Measurements from ENCODE around the gene PLAGL1.
"Not testable (repeated sequence)": the region's sequence is repeated elsewhere in the genome, so short reads cannot be mapped to it uniquely, and the experiment has no call there.

The PLAGL1 gene

DNA sequence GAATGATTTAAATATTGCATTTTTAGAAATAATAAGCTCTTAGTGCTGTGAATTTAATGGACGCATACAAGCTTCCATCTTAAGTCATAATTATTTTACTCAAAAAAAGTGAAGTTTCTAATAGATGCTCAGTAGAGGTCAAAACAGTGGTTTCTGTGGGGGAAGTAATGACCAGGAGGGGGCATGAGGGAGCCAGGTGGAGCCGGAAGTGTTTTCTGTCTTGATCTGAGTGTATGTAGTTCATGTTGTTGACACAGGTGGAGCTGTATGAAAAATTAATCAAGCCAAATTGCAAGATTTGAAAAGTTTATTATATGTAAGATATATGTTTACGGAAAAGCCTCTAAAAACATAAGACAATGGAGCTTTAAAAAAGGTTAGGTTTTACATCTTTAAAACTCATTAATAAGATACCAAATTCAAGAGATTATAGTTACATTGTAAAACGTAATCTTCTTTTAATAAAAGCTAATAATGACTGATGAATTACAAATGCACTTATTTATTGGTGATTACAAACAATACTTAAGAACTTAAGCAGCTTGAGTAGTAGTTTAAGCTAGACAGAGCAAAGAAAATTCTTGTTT is 68.0 kb downstream of the PLAGL1 start:
- DNase-seq: no peak

DNA sequence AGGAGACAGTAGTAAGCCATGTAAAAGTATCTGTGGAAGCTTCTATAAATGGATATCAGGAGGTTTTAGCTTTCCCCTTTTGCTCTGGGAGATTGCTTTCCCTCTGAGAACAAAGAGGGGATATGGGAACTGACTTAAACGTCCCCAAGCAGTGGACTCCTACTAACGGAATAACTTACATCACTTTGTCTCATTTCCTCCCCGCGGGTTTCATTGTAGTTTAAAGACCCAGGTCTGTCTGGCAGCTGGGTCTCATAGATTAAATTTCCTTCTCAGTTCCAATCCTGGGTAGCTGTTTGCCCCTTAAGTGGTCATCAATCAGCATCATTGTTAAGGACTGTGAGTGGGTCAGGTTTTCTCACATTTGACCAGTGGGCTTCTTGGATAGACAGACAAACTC is 68.7 kb downstream of the PLAGL1 start:
- no peak for DNase-seq

DNA sequence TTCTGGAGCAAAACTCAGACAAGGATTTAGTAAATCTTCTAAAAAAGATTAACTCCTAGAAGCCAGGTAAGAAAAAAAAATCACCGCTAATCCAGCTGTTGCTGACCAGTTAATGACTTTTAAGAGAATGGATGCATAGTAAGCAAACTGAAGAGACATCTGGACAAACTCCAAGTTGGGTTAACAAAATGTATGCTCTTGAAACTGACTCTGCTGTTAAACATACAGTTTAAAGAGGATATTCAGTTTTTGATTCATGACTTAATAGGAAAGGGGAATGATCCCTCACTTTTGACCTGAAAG is 70.4 kb downstream of the PLAGL1 start:
- DNase-seq: no peak

DNA sequence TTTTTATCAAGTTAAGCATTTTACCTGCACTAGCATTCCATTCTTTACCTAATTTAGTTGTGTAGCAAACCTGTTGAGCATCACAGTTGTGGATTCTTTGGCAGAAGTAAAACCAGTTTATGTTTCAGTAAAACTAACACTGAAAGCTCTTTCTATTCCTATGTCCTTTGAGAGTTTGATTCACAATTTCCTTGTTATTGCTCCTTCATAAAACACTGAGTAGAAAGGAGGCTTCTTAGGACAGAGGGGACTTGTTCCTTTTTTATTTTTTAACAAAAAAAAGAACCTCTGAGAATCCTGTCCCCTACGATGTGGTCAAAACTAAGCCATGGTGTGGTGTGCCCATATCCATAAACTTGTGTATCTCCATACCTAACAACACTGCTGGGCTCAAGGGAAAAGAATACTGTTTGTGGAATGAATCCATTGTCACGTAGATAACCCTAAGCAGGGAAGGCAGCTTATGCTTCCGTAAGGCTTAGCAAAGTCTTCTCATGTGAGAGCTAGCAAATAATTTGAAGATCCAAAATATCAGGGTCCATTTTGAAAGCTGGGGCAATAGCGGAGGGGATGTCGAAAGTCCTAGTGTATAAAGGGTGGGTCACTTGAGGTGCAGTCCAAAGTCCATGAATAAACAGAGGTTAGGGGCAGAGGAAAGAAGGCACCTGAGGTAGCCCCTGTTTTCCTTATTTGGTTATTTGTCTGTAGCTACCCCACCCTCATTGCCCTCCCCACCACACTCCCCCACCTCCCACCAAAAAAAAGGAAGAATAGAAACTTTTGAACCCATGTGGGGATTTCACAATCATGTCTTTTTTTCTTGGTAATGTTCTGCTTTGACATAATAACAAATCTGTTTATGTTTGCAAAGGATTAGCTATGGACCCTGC is 71.0 kb downstream of the PLAGL1 start:
- DNase-seq: no peak

DNA sequence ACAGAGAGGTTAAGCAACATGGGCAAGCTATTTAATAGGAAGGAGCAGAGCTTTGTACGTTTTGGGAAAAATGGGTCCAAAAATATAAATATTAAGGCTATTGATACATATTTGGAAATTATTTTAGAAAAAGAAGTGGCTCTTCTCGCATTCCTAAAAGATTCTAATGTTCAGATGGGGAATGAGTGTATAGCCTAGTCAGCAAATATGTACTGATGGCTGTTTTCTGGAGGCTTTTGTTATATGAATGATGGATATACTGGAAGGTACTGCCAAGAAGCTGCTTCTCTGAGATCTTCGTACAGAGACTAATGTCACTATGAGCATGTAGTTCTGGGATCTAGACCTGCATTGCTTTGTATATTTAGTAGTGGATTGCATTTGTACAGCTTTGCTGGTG is 71.7 kb downstream of the PLAGL1 start:
- no peak for DNase-seq

DNA sequence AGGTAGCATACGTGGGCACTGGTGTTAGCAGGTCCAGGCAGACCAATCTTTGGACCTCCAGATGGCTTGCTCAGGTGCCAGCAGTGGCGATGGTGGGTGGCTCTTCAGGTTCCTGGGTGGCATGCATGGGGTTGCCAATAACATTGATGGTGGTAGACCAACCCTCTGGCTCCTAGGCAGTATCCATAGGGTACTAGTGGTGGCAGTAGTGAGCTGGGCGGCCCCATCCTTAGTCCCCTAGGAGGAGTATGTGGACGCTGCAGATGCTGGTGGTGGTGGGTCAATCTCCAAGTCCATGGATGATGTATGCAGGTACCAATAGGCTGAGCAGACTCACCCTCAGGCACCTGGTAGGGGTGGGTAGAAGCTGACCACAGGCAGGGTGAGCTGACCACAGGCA is 73.2 kb downstream of the PLAGL1 start:
- DNase-seq: no peak

DNA sequence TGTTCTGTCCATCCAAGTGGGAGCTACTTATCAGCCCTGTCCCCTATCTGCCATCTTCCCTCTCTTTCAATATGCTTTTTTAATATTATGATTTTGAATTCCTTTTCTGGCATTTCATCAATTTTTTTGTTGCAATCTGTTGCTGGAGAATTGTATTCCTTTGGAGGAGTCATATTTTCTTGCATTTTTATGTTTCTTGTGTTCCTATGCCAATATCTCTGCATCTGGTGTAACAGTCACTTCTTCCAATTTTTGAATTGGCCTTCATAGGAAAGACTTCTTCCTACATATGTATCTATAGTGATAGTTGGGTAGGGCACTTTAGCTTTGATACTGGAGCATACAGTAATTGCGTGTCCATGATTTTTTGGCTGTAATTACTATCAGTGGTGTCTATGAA is 73.7 kb downstream of the PLAGL1 start:
- no peak for DNase-seq

DNA sequence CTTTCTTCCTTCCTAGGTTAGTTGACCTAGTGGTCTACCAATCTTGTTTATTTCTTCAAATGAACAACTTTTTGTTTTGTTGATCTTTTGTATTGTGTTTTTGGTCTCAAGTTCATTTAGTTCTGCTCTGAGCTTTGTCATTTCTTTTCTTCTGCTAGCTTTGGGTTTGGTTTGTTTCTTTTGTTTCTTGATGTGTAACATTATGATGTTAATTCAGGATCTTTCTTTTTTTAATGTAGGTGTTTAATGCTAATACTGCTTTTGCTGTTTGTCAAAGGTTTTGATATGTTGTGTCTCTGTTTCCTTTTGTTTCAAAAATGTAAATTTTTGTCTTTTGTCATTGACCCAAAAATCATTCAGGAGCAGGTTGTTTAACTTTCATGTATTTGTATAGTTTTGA is 78.1 kb downstream of the PLAGL1 start:
- no peak for DNase-seq

DNA sequence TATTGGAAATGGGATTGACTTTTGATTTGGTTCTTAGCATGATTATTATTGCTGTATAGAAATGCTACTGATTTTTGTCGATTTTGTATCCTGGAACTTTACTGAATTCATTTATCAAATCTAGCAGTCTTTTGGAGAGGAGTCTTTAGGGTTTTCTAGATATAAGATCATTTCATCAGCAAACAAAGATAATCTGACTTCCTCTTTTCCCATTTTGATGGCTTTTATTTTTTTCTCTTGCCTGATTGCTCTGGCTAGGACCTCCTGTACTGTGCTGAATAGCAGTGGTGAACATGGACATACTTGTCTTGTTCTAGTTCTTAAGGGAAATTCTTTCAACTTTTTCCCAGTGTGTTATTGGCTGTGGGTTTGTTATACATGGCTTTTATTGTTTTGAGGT is 79.2 kb downstream of the PLAGL1 start:
- DNase-seq: no peak

DNA sequence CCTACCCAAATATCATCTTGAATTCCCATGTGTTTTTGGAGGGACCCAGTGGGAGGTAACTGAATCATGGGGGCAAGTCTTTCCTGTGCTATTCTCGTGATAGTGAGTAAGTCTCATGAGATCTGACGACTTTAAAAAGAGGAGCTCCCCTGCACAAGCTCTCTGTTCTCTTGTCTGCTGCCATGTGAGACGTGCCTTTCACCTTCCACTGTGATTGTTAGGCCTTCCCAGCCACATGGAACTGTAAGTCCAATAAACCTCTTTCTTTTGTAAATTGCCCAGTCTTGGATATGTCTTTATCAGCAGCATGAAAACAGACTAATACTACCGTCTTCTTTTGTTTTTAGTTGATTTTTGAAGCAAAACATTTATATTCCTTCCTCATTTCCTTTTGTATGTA is 91.0 kb downstream of the PLAGL1 start:
- not testable (repeated sequence) for DNase-seq

DNA sequence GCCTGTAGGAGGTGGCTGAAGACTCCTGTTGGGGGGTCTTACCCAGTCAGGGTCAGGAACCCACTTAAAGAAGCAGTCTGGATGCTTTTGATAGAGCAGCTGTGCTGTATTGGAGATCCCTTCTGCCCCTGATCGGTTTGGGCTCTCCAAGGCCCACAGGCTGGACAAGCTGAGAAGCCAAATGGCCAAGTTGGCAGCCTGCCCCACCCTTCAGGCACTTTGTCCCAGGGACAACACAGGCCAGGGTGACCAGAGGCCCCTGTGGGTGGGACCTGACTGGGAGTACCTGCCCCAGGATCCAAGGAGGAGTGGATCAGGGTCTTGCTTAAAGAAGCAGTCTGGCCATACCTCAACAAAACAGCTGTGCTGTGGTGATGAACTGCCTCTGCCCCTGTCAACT is 95.4 kb downstream of the PLAGL1 start:
- no peak for DNase-seq

DNA sequence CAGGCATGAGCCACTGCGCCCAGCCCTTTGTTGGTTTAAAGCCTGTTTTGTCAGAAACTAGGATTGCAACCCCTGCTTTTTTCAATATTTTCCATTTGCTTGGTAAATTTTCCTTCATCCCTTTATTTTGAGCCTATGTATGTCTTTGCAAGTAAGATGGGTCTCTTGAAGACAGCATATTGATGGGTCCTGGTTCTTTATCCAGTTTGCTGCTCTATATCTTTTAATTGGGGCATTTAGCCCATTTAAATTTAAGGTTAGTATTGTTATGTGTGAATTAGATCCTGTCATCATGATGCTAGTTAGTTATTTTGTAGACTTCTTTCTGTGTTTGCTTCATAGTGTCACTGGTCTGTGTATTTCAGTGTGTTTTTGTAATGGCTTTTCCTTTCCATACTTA is 97.0 kb downstream of the PLAGL1 start:
- DNase-seq: no peak

DNA sequence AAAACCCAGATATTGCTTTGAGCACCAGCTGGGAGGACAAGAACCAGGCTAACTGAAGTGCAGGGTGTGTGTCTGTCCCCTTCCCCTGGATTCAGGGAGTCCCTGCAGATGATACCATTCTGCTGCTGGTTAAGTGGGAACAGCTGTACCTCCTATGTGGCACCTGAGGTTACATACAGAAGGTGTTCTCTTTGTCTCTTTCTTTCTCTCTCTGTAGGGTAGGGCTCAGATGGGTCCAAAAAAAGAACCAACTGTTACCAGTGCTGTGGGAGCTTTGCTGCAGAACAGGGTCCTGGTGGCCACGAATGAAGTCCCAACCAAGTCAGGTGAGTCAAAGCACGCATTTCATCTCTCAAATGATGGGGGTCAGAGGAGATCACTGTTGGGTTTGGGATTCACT is 105.2 kb downstream of the PLAGL1 start:
- no peak for DNase-seq

DNA sequence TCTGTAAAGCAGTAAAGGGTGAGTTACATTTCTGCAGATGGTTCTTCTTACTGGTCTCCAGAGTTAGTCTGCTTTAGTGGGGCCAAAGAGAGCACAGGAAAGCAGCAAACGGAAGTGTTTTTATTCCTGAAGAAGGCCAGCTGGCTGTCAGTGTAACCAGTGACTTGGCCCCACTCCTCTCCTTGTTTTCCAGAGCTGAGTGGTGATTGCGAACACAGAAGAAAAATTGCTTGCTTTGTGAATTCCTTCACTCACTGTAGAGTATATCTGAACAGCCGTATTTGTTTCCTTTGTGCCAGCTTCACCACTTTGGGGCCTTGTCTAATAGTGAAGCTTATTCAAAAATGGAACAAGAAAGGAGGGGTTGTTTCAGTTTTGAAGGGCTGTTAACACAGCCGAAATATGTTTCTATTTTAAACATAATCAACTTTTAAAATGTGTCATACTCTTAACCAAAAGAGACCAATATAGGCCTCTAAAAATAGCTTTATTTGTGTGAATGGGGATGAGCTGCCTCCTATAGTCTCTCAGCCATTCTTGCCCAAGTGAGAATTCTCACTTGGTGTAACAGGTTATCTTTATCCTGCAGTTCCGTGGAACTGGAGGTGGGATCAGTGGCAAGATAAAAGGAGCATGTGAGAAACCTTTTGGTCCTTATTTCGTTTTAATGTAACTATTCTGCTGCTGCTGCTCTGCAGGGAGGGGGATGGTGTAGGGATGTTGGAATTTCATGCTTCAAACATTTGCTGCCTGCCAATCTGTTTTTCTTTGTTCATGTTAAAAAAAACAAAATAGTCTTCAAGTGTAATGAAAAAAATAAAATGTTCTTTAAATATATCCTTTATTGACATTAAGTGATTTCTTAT is 105.9 kb downstream of the PLAGL1 start:
- peak in 3 of 56 donors; percentile 0 to 3 (median 1) for DNase-seq

DNA sequence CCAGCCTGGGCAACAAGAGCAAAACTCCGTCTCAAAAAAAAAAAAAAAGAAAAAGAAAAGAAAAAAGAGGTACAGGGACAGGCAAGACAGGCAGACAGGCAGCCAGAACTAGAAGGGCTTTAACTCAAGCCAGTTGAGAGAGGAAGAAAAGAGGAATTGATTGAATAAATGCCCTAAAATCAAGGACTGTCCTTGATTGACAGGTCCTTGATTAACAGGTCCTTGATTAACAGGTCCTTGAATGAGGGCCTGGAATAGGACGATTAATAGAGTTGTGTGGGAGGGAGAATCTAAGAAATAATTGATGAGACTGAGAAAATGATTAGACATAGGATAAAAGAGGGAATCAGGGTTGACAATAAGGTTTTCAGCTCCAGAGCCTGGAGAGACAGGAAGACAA is 107.7 kb downstream of the PLAGL1 start:
- DNase-seq: no peak

DNA sequence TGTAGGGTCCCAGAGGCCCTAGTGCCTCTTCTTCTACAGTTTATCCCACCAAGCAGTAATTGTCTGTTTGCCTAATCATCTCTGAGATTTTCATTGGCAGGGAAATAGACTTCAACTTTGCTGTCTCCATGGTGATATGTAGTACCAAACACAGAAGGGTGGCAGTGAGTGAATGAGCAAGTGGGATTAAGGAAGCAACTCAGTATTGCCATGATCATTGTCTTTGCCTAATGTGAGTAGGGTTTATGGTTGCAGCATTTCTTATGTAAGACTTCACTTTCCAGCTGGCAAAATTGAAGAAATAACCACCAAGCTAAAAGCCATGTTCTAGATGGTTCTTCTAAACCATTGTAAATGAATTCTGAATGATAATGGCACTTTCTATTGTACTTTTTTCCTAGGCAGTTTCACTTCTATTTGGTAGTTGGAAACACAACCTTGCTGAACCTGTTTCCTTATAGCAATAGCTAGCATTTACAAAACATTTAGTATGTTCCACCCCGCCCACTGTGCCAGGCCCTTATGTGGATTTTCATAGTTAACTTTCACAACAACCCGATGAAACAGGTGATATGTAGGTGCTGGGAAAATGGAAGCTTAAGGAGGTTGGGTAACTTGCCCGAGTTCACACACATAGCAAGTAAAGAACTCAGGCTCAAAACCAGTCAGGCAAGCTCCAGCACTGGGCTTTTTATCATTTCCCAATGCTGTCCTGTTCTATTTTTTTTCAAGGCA is 111.8 kb downstream of the PLAGL1 start:
- DNase-seq: no peak

DNA sequence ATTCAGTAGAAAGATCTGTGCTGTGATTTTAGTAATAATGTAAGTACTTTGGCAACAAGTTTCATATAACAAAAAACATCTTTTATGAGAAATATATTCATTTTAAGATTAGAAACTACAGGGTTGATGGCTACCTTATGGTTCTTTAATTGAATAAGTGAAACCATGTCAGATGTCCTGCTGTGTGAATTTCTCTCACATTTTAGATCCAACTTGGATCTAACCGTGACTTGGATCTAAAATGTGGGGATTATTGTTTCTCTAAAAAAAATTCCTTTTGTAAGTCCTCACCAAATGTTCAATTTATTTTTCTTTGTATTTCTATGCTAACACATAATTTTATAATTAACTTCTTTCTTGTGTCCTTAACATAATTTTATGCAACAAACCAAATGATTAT is 113.4 kb downstream of the PLAGL1 start:
- DNase-seq: no peak
